Dedifferentiated amniotic fluid mesenchymal stem cell (primary cell): Measurements from ENCODE around the gene SEPSECS.

Source experiments
- DNase-seq: peaks from one replicate; pipeline ENCODE4 v3.0.0-alpha.2; 2016; ENCODE audit errors: extremely low spot score

Gene SEPSECS

GRCh38 chr4:25110527-25111329, 49.5 kb downstream of the SEPSECS start:
- no peak for DNase-seq

- DNase-seq, result no peak
Observed at GRCh38 chr4:25109511-25109910, 50.7 kb downstream of the SEPSECS start.

- DNase-seq, result no peak
Observed at GRCh38 chr4:25108556-25108955, 51.7 kb downstream of the SEPSECS start.

DNA sequence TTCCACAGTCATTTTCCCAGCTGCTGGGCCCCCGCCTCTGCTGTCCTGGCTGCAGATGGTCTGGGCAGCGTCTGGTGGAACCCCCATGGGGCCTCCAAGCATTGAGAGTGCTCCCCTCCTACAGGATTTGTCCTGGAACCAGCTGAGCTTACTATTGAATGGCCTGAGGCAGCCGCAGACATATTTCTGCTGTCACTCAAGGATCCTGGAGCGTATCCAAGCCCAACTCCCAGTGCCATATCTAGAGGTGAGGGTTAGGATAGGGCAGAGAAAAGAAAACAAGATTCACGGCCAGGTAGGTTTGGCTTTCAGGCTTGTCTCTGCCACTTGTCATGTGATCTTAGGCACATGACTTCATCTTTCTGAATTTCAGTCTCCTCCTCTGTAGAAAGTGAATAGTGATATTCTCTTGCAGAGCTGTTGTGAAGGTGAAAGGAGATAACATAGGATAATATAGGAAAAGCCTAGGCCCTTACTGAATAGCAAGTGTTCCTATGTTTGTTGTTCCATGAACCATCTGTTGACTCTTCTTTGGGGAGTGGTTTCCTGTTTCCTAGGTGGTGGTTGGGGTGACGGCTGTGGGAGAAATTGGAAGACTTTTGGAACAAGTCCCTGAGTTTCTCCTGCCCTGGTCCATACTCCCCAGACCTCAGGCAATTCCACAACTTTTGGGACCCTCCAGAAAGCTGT, 52.3 kb downstream of the SEPSECS start:
- DNase-seq, result no peak

- DNase-seq, result no peak
Observed at GRCh38 chr4:25106363-25107151, 53.7 kb downstream of the SEPSECS start.

- no peak for DNase-seq
Observed at GRCh38 chr4:25104591-25104990, 55.7 kb downstream of the SEPSECS start.

DNA sequence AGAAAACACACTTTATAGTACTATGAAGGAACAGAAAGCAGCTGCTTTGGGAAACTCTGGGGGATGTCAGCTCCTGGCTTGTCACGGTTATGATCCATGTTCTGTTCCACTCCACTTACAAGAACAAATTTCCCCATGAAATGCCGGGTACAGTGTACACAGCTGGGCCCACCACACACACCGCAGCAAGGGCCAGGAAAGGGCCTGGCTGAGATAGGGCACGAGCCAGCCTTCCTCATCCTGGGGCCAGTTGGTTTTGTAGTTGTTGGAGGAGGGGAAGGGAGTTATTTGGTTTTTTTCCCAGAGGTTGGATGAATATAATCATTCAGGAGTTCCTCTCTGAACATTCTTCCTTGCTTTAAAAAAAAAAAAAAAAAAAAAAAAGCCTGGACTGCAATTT, 56.8 kb downstream of the SEPSECS start:
- DNase-seq, result no peak

- DNase-seq, result no peak
Observed at GRCh38 chr4:25101836-25102235, 58.4 kb downstream of the SEPSECS start.

DNA sequence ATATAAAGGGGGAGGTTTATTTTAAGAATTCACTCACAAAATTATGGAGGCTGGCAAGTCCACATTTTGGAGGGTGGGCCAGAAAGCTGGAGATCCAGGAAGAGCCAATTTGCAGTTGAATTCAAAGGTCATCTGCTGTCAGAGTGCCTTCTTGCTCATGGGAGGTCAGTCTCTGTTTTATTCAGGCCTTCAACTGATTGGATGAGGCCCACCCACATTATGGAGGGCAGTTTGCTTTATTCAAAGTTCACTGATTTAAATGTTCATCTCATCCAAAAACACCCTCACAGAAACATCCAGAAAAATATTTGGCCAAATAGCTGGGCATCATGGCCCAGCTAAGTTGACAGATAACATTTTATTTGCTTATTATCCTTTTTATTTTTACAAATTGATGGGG, 59.5 kb downstream of the SEPSECS start:
- no peak for DNase-seq

- no peak for DNase-seq
Observed at GRCh38 chr4:25100021-25100555, 60.2 kb downstream of the SEPSECS start.

DNA sequence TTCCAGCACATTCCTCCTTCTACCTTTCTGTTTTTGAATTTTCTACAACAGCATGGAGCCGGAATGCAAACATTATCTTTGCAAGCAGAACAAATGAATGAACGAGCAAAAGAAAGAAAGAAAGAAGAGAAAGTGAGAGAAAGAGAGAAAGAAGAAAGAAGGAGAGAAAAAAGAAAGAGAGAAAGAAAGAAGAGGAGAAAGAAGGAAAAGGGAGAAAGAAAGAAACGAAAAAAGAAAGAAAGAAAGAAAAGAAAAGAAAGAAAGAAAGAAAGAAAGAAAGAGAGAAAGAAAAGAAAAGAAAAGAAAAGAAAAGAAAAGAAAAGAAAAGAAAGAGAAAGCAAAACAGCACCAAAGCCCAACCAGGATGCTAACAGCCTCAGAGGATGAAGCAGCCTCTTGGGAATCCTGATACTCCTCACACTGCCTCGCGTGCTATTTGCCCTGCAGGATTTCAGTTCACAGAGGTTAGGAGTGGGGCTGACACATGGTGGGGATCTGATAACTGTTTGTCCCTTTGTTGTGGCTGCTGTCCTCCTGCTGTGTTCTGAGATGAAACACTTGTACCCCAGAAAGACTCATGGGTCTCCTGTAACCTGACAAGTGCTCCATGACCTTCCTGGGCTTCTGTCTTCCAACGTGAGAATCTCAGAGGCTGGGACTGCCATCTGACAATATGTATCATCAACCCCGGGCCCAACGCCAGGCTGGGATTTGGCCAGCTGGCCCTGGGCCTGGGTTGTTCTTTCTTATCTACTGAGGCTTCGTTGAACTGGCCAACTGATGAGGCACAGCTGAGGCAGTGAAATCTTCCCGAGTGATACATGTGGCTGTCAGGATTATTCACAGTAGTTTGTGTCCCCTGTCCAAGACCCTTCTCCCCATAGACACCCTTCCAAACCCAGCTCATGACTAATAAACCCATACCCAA, 61.0 kb downstream of the SEPSECS start:
- DNase-seq, result no peak

- DNase-seq, result no peak
Observed at GRCh38 chr4:25096981-25097443, 63.2 kb downstream of the SEPSECS start.

DNA sequence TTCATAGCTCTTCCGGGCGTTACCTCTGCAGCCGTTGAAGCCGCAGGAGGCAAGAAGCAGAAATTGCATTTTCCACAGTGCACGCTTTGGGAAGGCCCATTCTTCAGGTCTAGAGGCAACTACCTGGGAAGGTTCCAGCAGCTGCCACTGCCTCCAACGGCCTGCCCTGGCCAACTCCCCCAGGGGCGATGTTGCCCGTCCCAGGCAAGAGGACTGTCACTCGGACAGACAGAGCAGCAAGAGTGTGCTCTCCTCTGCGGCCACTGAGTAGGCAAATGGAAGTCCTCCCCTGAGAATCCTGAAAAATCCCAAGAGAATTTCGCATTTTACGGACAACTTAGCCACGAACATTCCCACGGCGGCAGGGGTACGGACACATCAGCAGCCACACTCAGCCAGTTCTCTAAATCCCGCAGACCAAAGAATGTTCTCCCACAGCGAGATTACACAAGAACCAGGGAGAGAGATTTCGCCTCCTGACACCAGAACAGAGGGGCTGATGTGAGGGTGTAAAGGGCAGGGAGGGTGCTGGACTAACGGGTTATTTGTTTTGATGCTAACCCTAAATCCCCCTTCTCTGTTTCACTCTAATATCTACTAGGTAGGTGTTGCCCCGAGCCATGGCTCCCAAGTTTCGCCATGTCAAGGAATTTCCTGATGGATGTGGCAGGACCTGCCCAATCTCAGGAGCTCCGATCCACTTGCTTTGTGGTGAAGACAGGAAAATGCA, 63.8 kb downstream of the SEPSECS start:
- no peak for DNase-seq

- no peak for DNase-seq
Observed at GRCh38 chr4:25095837-25096236, 64.4 kb downstream of the SEPSECS start.

DNA sequence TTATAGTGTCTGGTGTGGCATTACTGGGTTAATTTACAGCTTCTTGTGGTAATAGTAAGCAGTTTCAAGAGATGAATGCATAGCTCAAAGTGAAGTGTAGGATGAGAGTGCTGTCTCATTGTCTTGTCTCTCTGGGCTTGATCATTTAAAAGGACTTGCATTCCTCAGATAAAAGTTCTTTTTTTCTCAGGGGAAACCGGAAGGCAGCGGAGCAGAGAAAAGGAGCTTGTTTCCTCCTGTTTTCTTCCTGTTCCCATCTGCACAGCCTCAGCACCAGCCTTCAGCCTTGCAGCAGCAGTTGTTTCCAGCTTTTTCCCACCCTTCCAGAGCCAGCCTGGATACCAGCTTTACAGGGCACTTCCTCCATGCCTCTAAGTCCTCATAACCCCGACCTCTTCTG, 68.1 kb downstream of the SEPSECS start:
- DNase-seq, result no peak

DNA sequence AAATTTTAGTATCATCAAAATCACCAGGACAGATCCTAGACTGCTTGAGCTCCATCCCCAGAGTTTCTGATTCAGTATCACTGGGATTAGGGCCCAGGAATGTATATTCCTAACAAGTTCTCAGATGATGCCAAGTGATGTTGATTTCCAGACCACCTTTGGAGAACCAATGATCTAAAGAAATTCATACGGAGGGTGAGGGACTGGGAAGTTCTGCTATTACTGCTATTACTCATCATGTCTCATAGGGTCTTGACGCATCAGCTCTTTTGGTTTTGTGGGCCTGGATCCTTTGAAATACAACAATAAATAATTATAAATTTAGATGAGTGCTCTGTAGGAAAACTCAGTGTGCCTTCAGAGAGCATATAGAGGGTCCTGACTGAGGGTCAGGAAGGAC, 69.7 kb downstream of the SEPSECS start:
- no peak for DNase-seq

DNA sequence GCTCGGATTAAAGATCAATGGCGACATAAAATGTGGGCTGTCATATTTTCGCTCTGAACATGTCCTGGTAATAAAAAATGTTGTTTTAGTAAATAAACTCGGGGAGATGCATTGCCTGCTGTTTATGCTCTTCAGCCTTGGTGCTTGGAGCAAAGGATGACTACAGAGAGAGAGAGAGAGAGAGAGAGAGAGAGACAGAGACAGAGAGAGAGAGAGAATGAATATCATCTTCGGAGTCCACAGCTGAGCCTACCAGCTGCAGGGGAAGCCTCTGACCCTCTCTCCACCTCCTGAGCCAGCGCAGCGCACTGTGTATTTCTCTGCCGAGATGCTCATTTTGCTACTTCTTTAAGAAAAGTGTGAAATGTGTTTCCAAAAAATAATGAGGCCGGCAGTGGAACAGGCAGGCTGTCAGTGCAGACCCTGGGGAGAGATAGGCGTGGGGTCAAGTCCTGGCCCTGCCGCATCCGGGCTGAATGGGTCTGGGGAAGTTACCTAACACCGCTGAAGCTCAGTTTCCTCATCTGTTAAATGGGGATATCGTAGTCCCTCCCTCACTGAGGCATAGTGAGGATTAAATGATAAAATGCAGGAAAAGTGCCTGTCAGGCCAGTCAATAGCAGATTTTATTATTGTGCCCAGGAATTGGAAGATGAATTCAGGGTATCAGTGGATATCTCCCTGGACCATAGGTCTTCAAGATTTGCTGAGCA, 71.0 kb downstream of the SEPSECS start:
- DNase-seq, result no peak

GRCh38 chr4:25088093-25088952, 71.9 kb downstream of the SEPSECS start:
- no peak for DNase-seq

DNA sequence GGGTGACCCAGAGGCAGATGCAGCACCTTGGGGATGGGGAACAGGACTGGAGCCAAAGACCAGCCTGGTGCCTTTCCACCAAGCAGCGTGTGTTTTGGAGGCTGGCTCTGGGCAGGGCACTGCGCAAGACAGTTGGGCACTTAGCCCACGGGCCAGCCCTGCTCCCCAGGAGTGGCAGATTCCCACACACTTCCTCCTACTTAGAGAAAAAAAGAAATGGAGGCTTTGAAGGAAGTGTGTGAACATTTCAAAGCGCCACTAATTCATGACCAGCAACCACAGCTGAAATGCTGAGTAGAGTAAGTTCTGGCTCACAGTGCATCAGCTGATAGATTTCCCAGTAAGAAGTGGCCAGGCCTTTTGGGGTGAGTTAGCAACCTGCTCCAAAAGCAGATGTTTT, 74.6 kb downstream of the SEPSECS start:
- no peak for DNase-seq
